ENCODE data around the gene PSMB8. TPM values are rescaled to one million over a fixed set of nuclear protein-coding genes. Genes with fewer than 3 reads are reported as not detected.

Gene PSMB8
- total RNA-seq, 2 experiments from 2014 or later, result 142 to 216 TPM

GRCh38 chr6:32889533-32889932 is 45.7 kb upstream of the PSMB8 start:
- no TSS peak for BruUV-seq (replicated peaks)
- intact Hi-C loops (cut with micrococcal nuclease; ENCODE audit: unreplicated experiment), result no loop called here
- POLR2A ChIA-PET, result interaction anchor here (0.8 to 1.0 kb wide), 2 partner anchors 82 to 94 kb away, joined by 5 read pairs; no protein-coding TSS in a partner anchor

DNA sequence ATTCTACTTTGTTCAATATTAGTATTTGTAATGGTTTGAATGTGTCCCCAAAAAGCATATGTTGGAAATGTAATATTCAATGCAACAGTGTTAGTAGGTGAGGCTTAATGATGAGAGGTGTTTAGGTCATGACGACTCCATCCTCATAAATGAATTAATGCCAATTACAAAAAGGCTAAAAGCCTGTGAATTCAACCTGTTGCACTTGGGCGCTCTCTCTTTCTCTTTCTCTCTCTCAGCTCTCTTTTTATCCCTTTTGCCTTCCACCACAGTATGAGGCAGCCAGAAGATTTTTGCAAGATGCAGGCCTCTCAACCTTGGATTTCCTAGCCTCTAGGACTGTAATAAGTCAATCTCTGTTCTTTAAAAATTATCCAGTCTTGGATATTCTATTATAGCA is 44.7 kb upstream of the PSMB8 start:
- Histone ChIP-seq H3K27ac (ENCODE audit: low read depth, low read length, poor library complexity, severe bottlenecking) (no peak overlapping the region), H3K4me3 (ENCODE audit: low read depth, low read length, poor library complexity, severe bottlenecking) (no peak overlapping the region), H3K4me1 (ENCODE audit: insufficient read depth, low read length, poor library complexity, severe bottlenecking) (peaks cover 30% of the 10 kb centered on the region), H3K4me2 (ENCODE audit: low read length) (no peak overlapping the region), H2AFZ (ENCODE audit: low read length) (no peak overlapping the region), H3K79me2 (ENCODE audit: insufficient read depth, low read depth, low read length) (peaks cover 14% of the 10 kb centered on the region), H3K9me2 (ENCODE audit: insufficient read depth, low read length) (no peaks in the 10 kb centered on the region), H3K36me3 (ENCODE audit: insufficient read depth, low read length) (no peaks in the 10 kb centered on the region; the same call in 1 of the 2 replicates), H3K9me3 (ENCODE audit: low read length) (no peaks in the 10 kb centered on the region), H4K20me1 (ENCODE audit: insufficient read depth, low read length) (no peaks in the 10 kb centered on the region)
- intact Hi-C loops (cut with micrococcal nuclease; ENCODE audit: unreplicated experiment), result no loop called here
- no peak for TF ChIP-seq CTCF (conservative IDR thresholded peaks at IDR 0.05; ENCODE audit: low read length)
- TF ChIP-seq EZH2phosphoT487 (IDR thresholded peaks at IDR 0.05; ENCODE audit: borderline replicate concordance, low read depth, low read length), result no peak
- BruUV-seq (replicated peaks), result no TSS peak
- ChIA-PET POLR2A (interaction anchor here (0.6 kb wide), 1 partner anchor 295 kb away, joined by 4 read pairs; no protein-coding TSS in a partner anchor), CTCF (ENCODE audit: unreplicated experiment) (no interaction called here)
- DNase-seq (ENCODE audit: low spot score), result no peak

More at GRCh38 chr6:32889533-32889932, 45.7 kb upstream of the PSMB8 start:
- Histone ChIP-seq H3K9me2 (ENCODE audit: insufficient read depth, low read length) (no peaks in the 10 kb centered on the region), H3K4me2 (ENCODE audit: low read length) (no peak overlapping the region), H3K27ac (ENCODE audit: low read depth, low read length, poor library complexity, severe bottlenecking) (no peak overlapping the region), H4K20me1 (ENCODE audit: insufficient read depth, low read length) (no peaks in the 10 kb centered on the region), H2AFZ (ENCODE audit: low read length) (no peak overlapping the region), H3K79me2 (ENCODE audit: insufficient read depth, low read depth, low read length) (peaks cover 17% of the 10 kb centered on the region), H3K9me3 (ENCODE audit: low read length) (no peaks in the 10 kb centered on the region), H3K4me3 (ENCODE audit: low read depth, low read length, poor library complexity, severe bottlenecking) (no peak overlapping the region), H3K36me3 (ENCODE audit: insufficient read depth, low read length) (no peaks in the 10 kb centered on the region; the same call in 1 of the 2 replicates), H3K4me1 (ENCODE audit: insufficient read depth, low read length, poor library complexity, severe bottlenecking) (peaks cover 32% of the 10 kb centered on the region)
- TF ChIP-seq EZH2phosphoT487 (IDR thresholded peaks at IDR 0.05; ENCODE audit: borderline replicate concordance, low read depth, low read length), result no peak
- no peak for TF ChIP-seq CTCF (conservative IDR thresholded peaks at IDR 0.05; ENCODE audit: low read length)
- DNase-seq (ENCODE audit: low spot score), result no peak
- CTCF ChIA-PET (ENCODE audit: unreplicated experiment), result no interaction called here

GRCh38 chr6:32887616-32888015 is 43.8 kb upstream of the PSMB8 start:
- TF ChIP-seq EZH2phosphoT487 (IDR thresholded peaks at IDR 0.05; ENCODE audit: borderline replicate concordance, low read depth, low read length), result no peak
- no peak for TF ChIP-seq CTCF (conservative IDR thresholded peaks at IDR 0.05; ENCODE audit: low read length)
- no peaks in the 10 kb centered on the region for H4K20me1 ChIP-seq (ENCODE audit: insufficient read depth, low read length)
- ChIA-PET POLR2A (no interaction called here), CTCF (ENCODE audit: unreplicated experiment) (no interaction called here)
- DNase-seq (ENCODE audit: low spot score), result no peak
- H3K4me1 ChIP-seq (ENCODE audit: insufficient read depth, low read length, poor library complexity, severe bottlenecking), result peaks cover 20% of the 10 kb centered on the region
- no peak overlapping the region for H3K4me2 ChIP-seq (ENCODE audit: low read length)
- no peak overlapping the region for H3K27ac ChIP-seq (ENCODE audit: low read depth, low read length, poor library complexity, severe bottlenecking)
- H3K4me3 ChIP-seq (ENCODE audit: low read depth, low read length, poor library complexity, severe bottlenecking), result no peak overlapping the region
- intact Hi-C loops (cut with micrococcal nuclease; ENCODE audit: unreplicated experiment), result no loop called here
- H2AFZ ChIP-seq (ENCODE audit: low read length), result no peak overlapping the region
- H3K9me2 ChIP-seq (ENCODE audit: insufficient read depth, low read length), result no peaks in the 10 kb centered on the region
- H3K79me2 ChIP-seq (ENCODE audit: insufficient read depth, low read depth, low read length), result 0 out of 2 replicates have a peak, but pooled peaks cover 5% of the 10 kb centered on the region
- no TSS peak for BruUV-seq (replicated peaks)
- no peaks in the 10 kb centered on the region; the same call in 1 of the 2 replicates for H3K36me3 ChIP-seq (ENCODE audit: insufficient read depth, low read length)
- H3K9me3 ChIP-seq (ENCODE audit: low read length), result no peaks in the 10 kb centered on the region
